Caco-2 (cell line): Measurements from ENCODE around the gene UBA1. TPM values are rescaled to one million over a fixed set of nuclear protein-coding genes. Genes with fewer than 3 reads are reported as not detected.

ENCODE experiments used
- BruUV-seq: library from RNA; stranded (reverse); fragments of 400-500 nt; replicated peaks from 2 replicates; lab custom pipeline; 2021; lab: Mats Ljungman, UMichigan
- CTCF ChIA-PET: fragments of 300-600 bp; sonication (Branson Sonifier 250); formaldehyde crosslinking; loops from one replicate; lab custom pipeline; 2022; ENCODE audit warnings: antibody characterized with exemption; lab: Charles Lee
- POLR2A ChIA-PET: fragments of 300-600 bp; sonication (Branson Sonifier 250); formaldehyde crosslinking; loops from one replicate; lab custom pipeline; 2022; ENCODE audit warnings: antibody characterized with exemption; lab: Charles Lee
- DNase-seq, 2 experiments: peaks; one replicate each; pipeline versions ENCODE4 v3.0.0 to v3.0.0-alpha.2; 2020 to 2022
- H3K27me3 ChIP-seq: replicated peaks from 2 replicates; pipeline ENCODE4 v1.6.0; 2011; ENCODE audit warnings: low read length; ENCODE audit not compliant: control insufficient read depth, insufficient read depth
- H3K36me3 ChIP-seq: 2 replicates; pipeline ENCODE4 v1.5.1; 2011; ENCODE audit warnings: low read length; ENCODE audit not compliant: control insufficient read depth, insufficient read depth
- H3K4me1 ChIP-seq: fragments of 250-450 bp; sonication (Bioruptor Pico); 2 replicates; pipeline ENCODE4 v1.5.1; 2020; ENCODE audit warnings: mild to moderate bottlenecking
- H3K4me3 ChIP-seq: 2 replicates; pipeline ENCODE4 v1.5.1; 2011; ENCODE audit warnings: low read depth, mild to moderate bottlenecking, control low read depth, low read length
- H3K9me3 ChIP-seq: fragments of 250-450 bp; sonication (Bioruptor Pico); 2 replicates; pipeline ENCODE4 v1.5.1; 2020; ENCODE audit warnings: mild to moderate bottlenecking, moderate library complexity
- H3K27ac Mint-ChIP-seq: one replicate; pipeline ENCODE4 v1.8.0; 2022; ENCODE audit warnings: mixed read lengths; ENCODE audit not compliant: unreplicated experiment
- H3K27me3 Mint-ChIP-seq: one replicate; pipeline ENCODE4 v1.8.0; 2022; ENCODE audit warnings: mixed read lengths; ENCODE audit not compliant: insufficient read depth, unreplicated experiment
- H3K36me3 Mint-ChIP-seq: one replicate; pipeline ENCODE4 v1.8.0; 2022; ENCODE audit warnings: mild to moderate bottlenecking, mixed read lengths; ENCODE audit not compliant: insufficient read depth, unreplicated experiment
- H3K4me1 Mint-ChIP-seq: one replicate; pipeline ENCODE4 v1.8.0; 2022; ENCODE audit warnings: low read depth, mixed read lengths; ENCODE audit not compliant: unreplicated experiment
- H3K4me3 Mint-ChIP-seq: one replicate; pipeline ENCODE4 v1.8.0; 2022; ENCODE audit warnings: mild to moderate bottlenecking, moderate library complexity, mixed read lengths; ENCODE audit not compliant: unreplicated experiment
- H3K9me3 Mint-ChIP-seq: one replicate; pipeline ENCODE4 v1.8.0; 2022; ENCODE audit warnings: mixed read lengths; ENCODE audit not compliant: unreplicated experiment
- CTCF ChIP-seq, 2 experiments: fragments of 200-600 bp in 1 of 2; IDR thresholded peaks; 1 replicate in 1 of 2; 2 replicates in 1 of 2; pipeline versions ENCODE4 v1.5.1 to v1.8.0; 2011 to 2022; ENCODE audit warnings: antibody characterized with exemption in 1 of 2, control low read depth in 1 of 2, inconsistent platforms in 1 of 2, low read depth in 1 of 2, low read length in 1 of 2, mild to moderate bottlenecking in 1 of 2, moderate library complexity in 1 of 2; ENCODE audit not compliant: insufficient read depth in 1 of 2, severe bottlenecking in 1 of 2, unreplicated experiment in 1 of 2
- intact Hi-C: fragments of 100-400 bp; cut with micrococcal nuclease; formaldehyde crosslinking; loops from one replicate; pipeline ENCODE4 v1.10.0; 2022; ENCODE audit not compliant: unreplicated experiment
- total RNA-seq: library from RNA; stranded (reverse); gene quantifications from 2 replicates; pipeline ENCODE4 v1.2.3, GENCODE V29; 2022

UBA1 gene
- total RNA-seq, 1 experiment from 2014 or later = 156 TPM

GRCh38 chrX:47158781-47159180 is 34.8 kb upstream of the UBA1 start:
- peaks cover 53% of the 10 kb centered on the region for H3K36me3 Mint-ChIP-seq
- Histone ChIP-seq H3K27me3 (no peaks in the 10 kb centered on the region), H3K36me3 (peaks cover 1% of the 10 kb centered on the region), H3K4me1 (no peaks in the 10 kb centered on the region), H3K4me3 (no peak overlapping the region), H3K9me3 (no peaks in the 10 kb centered on the region)
- no peaks in the 10 kb centered on the region for H3K9me3 Mint-ChIP-seq
- intact Hi-C loops = no loop called here
- ChIA-PET POLR2A (no interaction called here), CTCF (interaction anchor here (0.6 kb wide), 1 partner anchor 547 kb away, joined by 6 read pairs; no protein-coding TSS in a partner anchor)
- TF ChIP-seq CTCF (IDR thresholded peaks at IDR 0.05; ENCODE audit: insufficient read depth in 1 of 2, low read depth in 1 of 2, low read length in 1 of 2, severe bottlenecking in 1 of 2, unreplicated experiment in 1 of 2) = no peak
- H3K27ac Mint-ChIP-seq = no peak overlapping the region
- no peaks in the 10 kb centered on the region for H3K27me3 Mint-ChIP-seq
- BruUV-seq = no TSS peak
- no peak for DNase-seq
- H3K4me1 Mint-ChIP-seq = no peaks in the 10 kb centered on the region
- H3K4me3 Mint-ChIP-seq = no peak overlapping the region

GRCh38 chrX:47160781-47161180 is 32.8 kb upstream of the UBA1 start:
- TF ChIP-seq CTCF (IDR thresholded peaks at IDR 0.05; ENCODE audit: insufficient read depth in 1 of 2, low read depth in 1 of 2, low read length in 1 of 2, severe bottlenecking in 1 of 2, unreplicated experiment in 1 of 2) = no peak
- Mint-ChIP-seq H3K4me1 (no peaks in the 10 kb centered on the region), H3K9me3 (no peaks in the 10 kb centered on the region), H3K36me3 (peaks cover 65% of the 10 kb centered on the region), H3K27me3 (no peaks in the 10 kb centered on the region), H3K4me3 (no peak overlapping the region), H3K27ac (no peak overlapping the region)
- no peaks in the 10 kb centered on the region for H3K4me1 ChIP-seq
- intact Hi-C loops = no loop called here
- no peak for DNase-seq
- BruUV-seq = no TSS peak
- no peak overlapping the region for H3K4me3 ChIP-seq
- H3K9me3 ChIP-seq = no peaks in the 10 kb centered on the region
- H3K36me3 ChIP-seq = peaks cover 1% of the 10 kb centered on the region
- H3K27me3 ChIP-seq = no peaks in the 10 kb centered on the region
- ChIA-PET CTCF (no interaction called here), POLR2A (no interaction called here)

GRCh38 chrX:47162927-47163583 is 30.6 kb upstream of the UBA1 start:
- TF ChIP-seq CTCF (IDR thresholded peaks at IDR 0.05; ENCODE audit: insufficient read depth in 1 of 2, low read depth in 1 of 2, low read length in 1 of 2, severe bottlenecking in 1 of 2, unreplicated experiment in 1 of 2) = no peak
- Mint-ChIP-seq H3K9me3 (no peaks in the 10 kb centered on the region), H3K4me3 (no peak overlapping the region), H3K27ac (no peak overlapping the region), H3K27me3 (no peaks in the 10 kb centered on the region), H3K4me1 (no peaks in the 10 kb centered on the region), H3K36me3 (peaks cover 44% of the 10 kb centered on the region)
- Histone ChIP-seq H3K4me3 (no peak overlapping the region), H3K4me1 (no peaks in the 10 kb centered on the region), H3K9me3 (no peaks in the 10 kb centered on the region), H3K27me3 (no peaks in the 10 kb centered on the region), H3K36me3 (no peaks in the 10 kb centered on the region)
- POLR2A ChIA-PET = no interaction called here
- BruUV-seq = no TSS peak
- intact Hi-C loops = no loop called here
- CTCF ChIA-PET = no interaction called here
- no peak for DNase-seq
